Measurements from ENCODE around the gene MYBPC2.

- TF ChIP-seq CTCF (IDR thresholded peaks at IDR 0.05) (no peak), POLR2AphosphoS5 (IDR thresholded peaks at IDR 0.05) (no peak), EP300 (IDR thresholded peaks at IDR 0.05) (no peak)
Observed at GRCh38 chr19:50432221-50433028, at the start of gene MYBPC2.

Measured in suprapubic skin (tissue), 4 donors.